Measurements from ENCODE around the gene PLIN5. TPM values are rescaled to one million over a fixed set of nuclear protein-coding genes. Genes with fewer than 3 reads are reported as not detected.

Gene PLIN5
- total RNA-seq, 1 donor = not detected

Other genes starting within 250 kb of the PLIN5 start
- gene TMIGD2, start 232.8 kb downstream of the PLIN5 start, total RNA-seq (ENCODE audit: low replicate concordance) = not detected in 2 replicates
- 6.3 and 7.5 TPM in 2 replicates for gene FSD1, start 230.6 kb downstream of the PLIN5 start, total RNA-seq (ENCODE audit: low replicate concordance)
- gene STAP2, start 196.4 kb downstream of the PLIN5 start, total RNA-seq (ENCODE audit: low replicate concordance) = 1.2 and 7.5 TPM in 2 replicates
- gene MPND, start 191.7 kb downstream of the PLIN5 start, total RNA-seq (ENCODE audit: low replicate concordance) = 5.4 and 13.2 TPM in 2 replicates
- 49.1 and 97.2 TPM in 2 replicates for gene SH3GL1, start 134.7 kb downstream of the PLIN5 start, total RNA-seq (ENCODE audit: low replicate concordance)
- 8.6 and 25.8 TPM in 2 replicates for gene CHAF1A, start 132.6 kb downstream of the PLIN5 start, total RNA-seq (ENCODE audit: low replicate concordance)
- 87.9 and 126 TPM in 2 replicates for gene UBXN6, start 77.4 kb downstream of the PLIN5 start, total RNA-seq (ENCODE audit: low replicate concordance)
- gene HDGFL2, start 62.9 kb downstream of the PLIN5 start, total RNA-seq (ENCODE audit: low replicate concordance) = 41.0 and 69.4 TPM in 2 replicates
- 0.90 and 6.6 TPM in 2 replicates for gene PLIN4, start 16.7 kb downstream of the PLIN5 start, total RNA-seq (ENCODE audit: low replicate concordance)
- not detected in 2 replicates for gene LRG1, start 4.8 kb upstream of the PLIN5 start, total RNA-seq (ENCODE audit: low replicate concordance)
- 0.72 and 1.7 TPM in 2 replicates for gene SEMA6B, start 24.5 kb upstream of the PLIN5 start, total RNA-seq (ENCODE audit: low replicate concordance)
- gene TNFAIP8L1, start 104.3 kb upstream of the PLIN5 start, total RNA-seq (ENCODE audit: low replicate concordance) = 1.1 and 2.3 TPM in 2 replicates
- gene MYDGF, start 135.1 kb upstream of the PLIN5 start, total RNA-seq (ENCODE audit: low replicate concordance) = 61.2 and 112 TPM in 2 replicates
- 53.1 and 70.9 TPM in 2 replicates for gene DPP9, start 188.6 kb upstream of the PLIN5 start, total RNA-seq (ENCODE audit: low replicate concordance)